H1 (cell line): ENCODE measurements around the gene TBC1D9. TPM values are rescaled to one million over a fixed set of nuclear protein-coding genes. Genes with fewer than 3 reads are reported as not detected.

Experiments
- CTCF ChIA-PET: fragments of 300-600 bp; sonication (Branson Sonifier 250); formaldehyde crosslinking; loops from one replicate; lab custom pipeline; 2021; ENCODE audit not compliant: partially characterized antibody; lab: Charles Lee
- POLR2A ChIA-PET: fragments of 300-600 bp; sonication (Branson Sonifier 250); formaldehyde crosslinking; loops from one replicate; lab custom pipeline; 2021; ENCODE audit warnings: inconsistent platforms; ENCODE audit not compliant: partially characterized antibody; lab: Charles Lee
- DNase-seq, 2 experiments: peaks; one replicate each; pipeline versions ENCODE4 v3.0.0 to v3.0.0-alpha.2; 2010 to 2022; ENCODE audit warnings: low spot score in 2 of 2, low read depth in 1 of 2, mixed read lengths in 1 of 2
- FAIRE-seq: peaks from 2 replicates; lab custom pipeline; 2011; peaks lifted over from hg19 to GRCh38; lab: Jason Lieb, UNC
- H2AFZ ChIP-seq: 2 replicates; pipeline ENCODE4 v1.8.1; 2012; ENCODE audit warnings: low read length, inconsistent platforms
- H2AK5ac ChIP-seq: 2 replicates; pipeline ENCODE4 v1.6.1; 2013; ENCODE audit warnings: low read depth, low read length
- H2BK120ac ChIP-seq: replicated peaks from 2 replicates; pipeline ENCODE3; 2013; ENCODE audit warnings: low read depth, low read length, inconsistent platforms
- H2BK12ac ChIP-seq: 2 replicates; pipeline ENCODE4 v1.6.1; 2013; ENCODE audit warnings: low read depth, low read length
- H2BK15ac ChIP-seq: 2 replicates; pipeline ENCODE4 v1.6.1; 2013; ENCODE audit warnings: low read length
- H2BK20ac ChIP-seq: 2 replicates; pipeline ENCODE4 v1.6.1; 2013; ENCODE audit warnings: low read length
- H2BK5ac ChIP-seq: 2 replicates; pipeline ENCODE4 v1.6.1; 2013; ENCODE audit warnings: low read depth, low read length
- H3K14ac ChIP-seq: 2 replicates; pipeline ENCODE4 v1.6.1; 2013; ENCODE audit warnings: inconsistent platforms; ENCODE audit not compliant: insufficient read length
- H3K18ac ChIP-seq: 2 replicates; pipeline ENCODE4 v1.6.1; 2013; ENCODE audit warnings: low read length; ENCODE audit errors: extremely low read depth
- H3K23ac ChIP-seq: 2 replicates; pipeline ENCODE4 v1.6.1; 2013; ENCODE audit warnings: inconsistent platforms; ENCODE audit not compliant: insufficient read length
- H3K23me2 ChIP-seq: 2 replicates; pipeline ENCODE4 v1.6.1; 2013; ENCODE audit warnings: low read depth, low read length
- H3K27ac ChIP-seq: 2 replicates; pipeline ENCODE4 v1.6.1; 2011; ENCODE audit warnings: low read depth, low read length, inconsistent platforms
- H3K27me3 ChIP-seq, 4 experiments: replicated peaks in 1 of 4; 1 replicate in 1 of 4; 2 replicates in 3 of 4; pipeline versions ENCODE4 v1.6.1 to v1.8.1; 2011 to 2013; ENCODE audit warnings: low read length in 3 of 4, mild to moderate bottlenecking in 3 of 4, inconsistent platforms in 2 of 4, mixed read lengths in 2 of 4, moderate library complexity in 1 of 4; ENCODE audit not compliant: control insufficient read depth in 3 of 4, insufficient read depth in 3 of 4; ENCODE audit errors: extremely low read depth in 1 of 4
- H3K36me3 ChIP-seq, 4 experiments: 2 replicates each; pipeline versions ENCODE4 v1.6.1 to v1.8.1; 2011 to 2013; ENCODE audit warnings: mild to moderate bottlenecking in 4 of 4, low read length in 3 of 4, moderate library complexity in 2 of 4, control low read depth in 1 of 4, inconsistent platforms in 1 of 4; ENCODE audit not compliant: insufficient read depth in 4 of 4, control insufficient read depth in 2 of 4
- H3K4ac ChIP-seq: replicated peaks from 2 replicates; pipeline ENCODE3; 2013; ENCODE audit warnings: low read length, low read depth, mixed read lengths, inconsistent platforms; ENCODE audit not compliant: insufficient read length
- H3K4me1 ChIP-seq, 4 experiments: replicated peaks in 1 of 4; 1 replicate in 1 of 4; 2 replicates in 3 of 4; pipeline versions ENCODE4 v1.6.1 to v1.8.1; 2011 to 2013; ENCODE audit warnings: low read length in 3 of 4, inconsistent platforms in 2 of 4, mixed read lengths in 1 of 4; ENCODE audit not compliant: insufficient read depth in 4 of 4, control insufficient read depth in 3 of 4
- H3K4me2 ChIP-seq, 2 experiments: 2 replicates each; pipeline versions ENCODE4 v1.6.1 to v1.8.1; 2011 to 2013; ENCODE audit warnings: low read depth in 2 of 2, low read length in 2 of 2, control low read depth in 1 of 2, inconsistent platforms in 1 of 2, mild to moderate bottlenecking in 1 of 2; ENCODE audit not compliant: insufficient read depth in 1 of 2
- H3K4me3 ChIP-seq, 4 experiments: fragments of 200-600, 300-600 bp in 1 of 4; sonication (generic), shearing (Covaris generic), sonication (Bioruptor Twin) in 1 of 4; 2 replicates each; pipeline versions ENCODE4 v1.5.1 to v1.8.1; 2011 to 2016; ENCODE audit warnings: low read length in 4 of 4, low read depth in 3 of 4, control low read depth in 2 of 4, inconsistent platforms in 2 of 4, mild to moderate bottlenecking in 2 of 4, mixed read lengths in 1 of 4, moderate library complexity in 1 of 4; ENCODE audit not compliant: insufficient read depth in 2 of 4; ENCODE audit errors: extremely low read depth in 1 of 4
- H3K56ac ChIP-seq: replicated peaks from 2 replicates; pipeline ENCODE3; 2013; ENCODE audit warnings: low read depth, mild to moderate bottlenecking, mixed read lengths, low read length, inconsistent platforms; ENCODE audit not compliant: insufficient read length
- H3K79me1 ChIP-seq: 2 replicates; pipeline ENCODE4 v1.6.1; 2013; ENCODE audit warnings: low read depth, low read length, control low read depth
- H3K79me2 ChIP-seq, 2 experiments: 2 replicates each; pipeline versions ENCODE4 v1.6.1 to v1.8.1; 2012 to 2013; ENCODE audit warnings: low read length in 2 of 2, mild to moderate bottlenecking in 2 of 2, inconsistent platforms in 1 of 2; ENCODE audit not compliant: insufficient read depth in 2 of 2, control insufficient read depth in 1 of 2
- H3K9ac ChIP-seq, 4 experiments: replicated peaks in 1 of 4; 1 replicate in 1 of 4; 2 replicates in 3 of 4; pipeline versions ENCODE4 v1.6.1 to v1.8.1; 2011 to 2013; ENCODE audit warnings: low read depth in 3 of 4, low read length in 3 of 4, control low read depth in 2 of 4, mild to moderate bottlenecking in 2 of 4, moderate library complexity in 2 of 4, inconsistent platforms in 1 of 4; ENCODE audit errors: extremely low read depth in 1 of 4
- H3K9me3 ChIP-seq, 2 experiments: 2 replicates each; pipeline versions ENCODE4 v1.6.1 to v1.8.1; 2012 to 2013; ENCODE audit warnings: mild to moderate bottlenecking in 2 of 2, moderate library complexity in 2 of 2, control low read depth in 1 of 2, inconsistent platforms in 1 of 2, low read depth in 1 of 2, low read length in 1 of 2, mixed read lengths in 1 of 2; ENCODE audit not compliant: insufficient read depth in 2 of 2
- H4K20me1 ChIP-seq, 2 experiments: replicated peaks in 1 of 2; 2 replicates each; pipeline versions ENCODE3 to v1.8.1; 2011 to 2013; ENCODE audit warnings: inconsistent platforms in 2 of 2, low read length in 2 of 2, mild to moderate bottlenecking in 1 of 2; ENCODE audit not compliant: insufficient read depth in 2 of 2, control insufficient read depth in 1 of 2
- H4K5ac ChIP-seq: 2 replicates; pipeline ENCODE4 v1.6.1; 2013; ENCODE audit warnings: low read length, low read depth, mixed read lengths, inconsistent platforms; ENCODE audit not compliant: insufficient read length
- H4K8ac ChIP-seq: 2 replicates; pipeline ENCODE4 v1.8.0; 2013; ENCODE audit warnings: mild to moderate bottlenecking, moderate library complexity, low read length, inconsistent platforms; ENCODE audit not compliant: insufficient read depth; ENCODE audit errors: extremely low read depth
- H4K91ac ChIP-seq: replicated peaks from 2 replicates; pipeline ENCODE3; 2013; ENCODE audit warnings: low read length, mixed read lengths, inconsistent platforms; ENCODE audit not compliant: insufficient read length
- ASH2L ChIP-seq: fragments of 200-600, 300-600 bp; sonication (generic); IDR thresholded peaks from one replicate; pipeline ENCODE4 v1.7.1; 2017; ENCODE audit warnings: low read length
- CHD1 ChIP-seq: IDR thresholded peaks from 2 replicates; pipeline ENCODE4 v1.6.1; 2012; ENCODE audit warnings: low read depth, low read length, improper control_type of control experiment
- FOSL1 ChIP-seq: IDR thresholded peaks from 2 replicates; pipeline ENCODE4 v1.6.1; 2011; ENCODE audit warnings: mild to moderate bottlenecking, low read depth, low read length, moderate library complexity; ENCODE audit not compliant: insufficient read depth
- JUND ChIP-seq: IDR thresholded peaks from 2 replicates; pipeline ENCODE4 v1.6.1; 2011; ENCODE audit warnings: mild to moderate bottlenecking, improper control_type of control experiment, low read length
- KDM4A ChIP-seq: IDR thresholded peaks from one replicate; pipeline ENCODE4 v1.7.1; 2012; ENCODE audit warnings: low read depth, mild to moderate bottlenecking, moderate library complexity, low read length, inconsistent platforms; ENCODE audit not compliant: severe bottlenecking
- KDM5A ChIP-seq: fragments of 200-600 bp; IDR thresholded peaks from 2 replicates; pipeline ENCODE4 v1.7.1; 2012; ENCODE audit warnings: mild to moderate bottlenecking, low read length, inconsistent platforms, mixed read lengths
- NANOG ChIP-seq: IDR thresholded peaks from 2 replicates; pipeline ENCODE4 v1.6.1; 2011; ENCODE audit warnings: low read length, low read depth, mild to moderate bottlenecking, inconsistent platforms; ENCODE audit not compliant: insufficient read depth, poor library complexity, severe bottlenecking
- POU5F1 ChIP-seq: IDR thresholded peaks from 2 replicates; pipeline ENCODE4 v1.6.1; 2011; ENCODE audit warnings: low read depth, mild to moderate bottlenecking, low read length, moderate library complexity
- RFX5 ChIP-seq: IDR thresholded peaks from 2 replicates; pipeline ENCODE4 v1.6.1; 2011; ENCODE audit warnings: low read depth, low read length, improper control_type of control experiment, borderline replicate concordance
- SAP30 ChIP-seq: fragments of 300-600 bp; sonication (generic); IDR thresholded peaks from 2 replicates; pipeline ENCODE4 v1.7.1; 2012; ENCODE audit warnings: low read length, moderate library complexity, mild to moderate bottlenecking, inconsistent platforms; ENCODE audit not compliant: insufficient read depth, insufficient replicate concordance
- SIN3A ChIP-seq, 2 experiments: IDR thresholded peaks in 1 of 2; conservative IDR thresholded peaks in 1 of 2; 2 replicates each; pipeline ENCODE4 v1.6.1; 2011 to 2012; ENCODE audit warnings: low read length in 2 of 2, improper control_type of control experiment in 1 of 2, low read depth in 1 of 2, mild to moderate bottlenecking in 1 of 2
- SIX5 ChIP-seq: IDR thresholded peaks from 2 replicates; pipeline ENCODE4 v1.6.1; 2011; ENCODE audit warnings: mild to moderate bottlenecking, low read depth, low read length
- TEAD4 ChIP-seq: IDR thresholded peaks from 2 replicates; pipeline ENCODE4 v1.6.1; 2012; ENCODE audit warnings: low read depth, low read length, inconsistent platforms, mixed read lengths
- WGBS, 2 experiments: shearing (Covaris generic) in 1 of 2; methylation state at CpG; one replicate each; pipeline versions ENCODE4 v1.1.6 to v1.1.7; 2013 to 2015; ENCODE audit warnings: low lambda C conversion rate in 2 of 2, mixed read lengths in 2 of 2, inconsistent platforms in 1 of 2, low coverage in 1 of 2, missing lambda C conversion rate in 1 of 2; ENCODE audit not compliant: insufficient replicate concordance in 2 of 2, insufficient coverage in 1 of 2, insufficient read length in 1 of 2; ENCODE audit errors: extremely low coverage in 1 of 2, missing lambda C conversion rate in 1 of 2; 5-methylcytosine and 5-hydroxymethylcytosine counted together
- polyA plus RNA-seq, 7 experiments: library from polyadenylated mRNA; depleted of rRNA in 3 of 7; stranded (reverse) in 5 of 7; unstranded in 2 of 7; fragments of >200 nt in 5 of 7; fragments of 200-250 nt in 2 of 7; gene quantifications; 1 replicate in 5 of 7; 2 replicates in 1 of 7; 4 replicates in 1 of 7; pipeline versions ENCODE4 v1.2.1 to v1.2.3, GENCODE V29; 2011 to 2013; ENCODE audit warnings: missing spikeins in 2 of 7, mixed read lengths in 2 of 7
- total RNA-seq: library from RNA; stranded (reverse); fragmentation: NEBNext Ultra II Directional; extraction: Animal tissue kit (Norgen Biotek cat#: 25700); gene quantifications from 2 replicates; pipeline ENCODE4 v1.2.1, GENCODE V29; 2021
- TF ChIP-seq, protein P1 (sequence below): IDR thresholded peaks from 2 replicates; pipeline ENCODE4 v1.6.1; 2011; ENCODE audit warnings: low read depth, mild to moderate bottlenecking, low read length; ENCODE audit not compliant: insufficient read depth

TBC1D9 gene
- total and polyA plus RNA-seq, 2 of the 8 experiments (the other 6 are each of a cell fraction or from before 2014, with no cell fraction given): 0.94 to 1.0 TPM

DNA sequence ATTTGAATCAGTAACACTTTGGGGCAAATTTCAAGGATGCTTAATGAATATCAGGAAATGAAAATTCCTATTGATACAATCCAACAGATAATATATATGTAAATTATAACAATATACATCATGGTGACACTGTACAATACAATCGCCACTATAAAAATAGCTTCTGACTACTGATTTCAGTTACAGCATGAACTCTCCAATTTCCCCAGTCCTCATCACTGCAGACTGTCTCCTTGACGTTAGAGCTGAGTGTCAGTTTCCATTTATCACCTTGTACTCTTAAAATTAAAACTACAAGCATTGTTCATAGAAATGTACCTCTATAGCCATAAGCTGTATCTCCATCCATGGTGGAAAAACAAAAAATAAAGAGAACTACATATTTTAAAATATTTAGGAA lies 23.4 kb downstream of the TBC1D9 start:
- Histone ChIP-seq H3K4me3 (no peak overlapping the region), H4K91ac (no peak overlapping the region), H3K79me2 (no peaks in the 10 kb centered on the region), H3K14ac (no peak overlapping the region), H3K23me2 (no peaks in the 10 kb centered on the region), H3K56ac (no peak overlapping the region), H3K9me3 (no peaks in the 10 kb centered on the region), H3K23ac (no peak overlapping the region), H2BK5ac (no peak overlapping the region), H3K18ac (no peak overlapping the region), H4K5ac (no peak overlapping the region), H2AFZ (no peak overlapping the region), H2BK15ac (no peak overlapping the region), H3K36me3 (no peaks in the 10 kb centered on the region), H2BK20ac (no peak overlapping the region), H3K27ac (no peak overlapping the region), H3K9ac (no peak overlapping the region), H2BK12ac (no peak overlapping the region), H3K4me1 (peaks cover 0 to 14% (median 4%) of the 10 kb centered on the region in 4 experiments; a peak in 2 of 7 replicates), H3K79me1 (no peaks in the 10 kb centered on the region), H4K8ac (no peak overlapping the region), H3K4ac (no peak overlapping the region), H2AK5ac (no peak overlapping the region), H2BK120ac (no peak overlapping the region), H4K20me1 (no peaks in the 10 kb centered on the region), H3K4me2 (no peak overlapping the region), H3K27me3 (no peaks in the 10 kb centered on the region)
- POLR2A ChIA-PET: no interaction called here
- no peak for DNase-seq
- WGBS, 2 experiments: 82% methylated on average over 2 of the region's 2 CpGs; no CpG with 5 or more reads in 1 of the 2 experiments
- FAIRE-seq: no peak
- CTCF ChIA-PET: no interaction called here
- no peak for TF ChIP-seq ASH2L
- no peak for TF ChIP-seq SAP30
- TF ChIP-seq JUND: no peak
- no peak for TF ChIP-seq TEAD4
- no peak for TF ChIP-seq POU5F1
- TF ChIP-seq FOSL1: no peak
- no peak for TF ChIP-seq KDM5A
- no peak for TF ChIP-seq SIX5
- TF ChIP-seq SIN3A (conservative IDR thresholded peaks at IDR 0.05 in 1 of 2, IDR thresholded peaks at IDR 0.05 in 1 of 2; ENCODE audit: low read depth in 1 of 2, low read length in 2 of 2): no peak
- TF ChIP-seq KDM4A: no peak
- TF ChIP-seq CHD1: no peak
- no peak for TF ChIP-seq NANOG
- no peak for TF ChIP-seq RFX5
- TF ChIP-seq, protein P1, sequence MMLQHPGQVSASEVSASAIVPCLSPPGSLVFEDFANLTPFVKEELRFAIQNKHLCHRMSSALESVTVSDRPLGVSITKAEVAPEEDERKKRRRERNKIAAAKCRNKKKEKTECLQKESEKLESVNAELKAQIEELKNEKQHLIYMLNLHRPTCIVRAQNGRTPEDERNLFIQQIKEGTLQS: no peak
